HepG2 (cell line): ENCODE data around the gene RBCK1. TPM values are rescaled to one million over a fixed set of nuclear protein-coding genes. Genes with fewer than 3 reads are reported as not detected.

Experiments used
- ATAC-seq: fragments of 200-7000 bp; cut with Tn5 transposase; 3 replicates; pipeline ENCODE4 v1.9.1; 2020; ENCODE audit warnings: mild to moderate bottlenecking, moderate library complexity
- BruUV-seq: library from RNA; stranded (reverse); fragments of 400-500 nt; replicated peaks from 2 replicates; lab custom pipeline; 2021; lab: Mats Ljungman, UMichigan
- CTCF ChIA-PET: fragments of 300-600 bp; formaldehyde crosslinking; extraction: SDS; loops from one replicate; lab custom pipeline; 2021; ENCODE audit warnings: low total read pairs, inconsistent platforms, low intra/inter-chr PET ratio; lab: Yijun Ruan, JAX
- POLR2A ChIA-PET: fragments of 350-600 bp; sonication (Branson Sonifier 250); formaldehyde crosslinking; loops from one replicate; lab custom pipeline; 2020; ENCODE audit warnings: antibody characterized with exemption, inconsistent platforms; lab: Yijun Ruan, JAX
- DNase-seq: peaks from one replicate; pipeline ENCODE4 v3.0.0-alpha.2; 2015; ENCODE audit warnings: low spot score
- FAIRE-seq: peaks from 3 replicates; lab custom pipeline; 2011; peaks lifted over from hg19 to GRCh38; lab: Jason Lieb, UNC
- H2AFZ ChIP-seq: one replicate; pipeline ENCODE4 v1.6.1; 2011; ENCODE audit warnings: low read length, inconsistent platforms
- H3K27ac ChIP-seq: fragments of 300-600 bp; 3 replicates; pipeline ENCODE4 v1.8.0; 2011; ENCODE audit warnings: mixed run types, mild to moderate bottlenecking, mixed read lengths, low read length, inconsistent platforms; ENCODE audit not compliant: insufficient read depth; ENCODE audit errors: extremely low read length
- H3K27me3 ChIP-seq, 2 experiments: fragments of 200-600 bp in 1 of 2; 2 replicates in 1 of 2; 3 replicates in 1 of 2; pipeline versions ENCODE4 v1.6.0 to v1.8.0; 2011; ENCODE audit warnings: low read length in 2 of 2, mild to moderate bottlenecking in 2 of 2, moderate library complexity in 2 of 2, inconsistent platforms in 1 of 2; ENCODE audit not compliant: insufficient read depth in 2 of 2, control insufficient read depth in 1 of 2
- H3K36me3 ChIP-seq, 2 experiments: fragments of 200-600 bp in 1 of 2; replicated peaks in 1 of 2; 2 replicates in 1 of 2; 3 replicates in 1 of 2; pipeline versions ENCODE4 v1.5.1 to v1.8.0; 2011; ENCODE audit warnings: low read length in 2 of 2, inconsistent platforms in 1 of 2; ENCODE audit not compliant: insufficient read depth in 2 of 2, control insufficient read depth in 1 of 2
- H3K4me1 ChIP-seq: 2 replicates; pipeline ENCODE4 v1.5.1; 2012; ENCODE audit warnings: low read length, inconsistent platforms; ENCODE audit not compliant: insufficient read depth
- H3K4me2 ChIP-seq: 2 replicates; pipeline ENCODE4 v1.6.0; 2011; ENCODE audit warnings: low read depth, low read length, inconsistent platforms
- H3K4me3 ChIP-seq, 3 experiments: fragments of 200-600 bp in 1 of 3; sonication (generic), shearing (Covaris generic) in 1 of 3; replicated peaks in 1 of 3; 2 replicates each; pipeline ENCODE4 v1.5.1; 2011 to 2016; ENCODE audit warnings: low read length in 3 of 3, inconsistent platforms in 2 of 3, low read depth in 2 of 3, mild to moderate bottlenecking in 2 of 3, control low read depth in 1 of 3, mixed read lengths in 1 of 3; ENCODE audit not compliant: insufficient read depth in 1 of 3
- H3K79me2 ChIP-seq: one replicate; pipeline ENCODE4 v1.6.1; 2011; ENCODE audit warnings: low read length, inconsistent platforms; ENCODE audit not compliant: insufficient read depth
- H3K9ac ChIP-seq: 2 replicates; pipeline ENCODE4 v1.6.0; 2011; ENCODE audit warnings: mild to moderate bottlenecking, low read depth, low read length, inconsistent platforms; ENCODE audit not compliant: insufficient read depth
- H3K9me3 ChIP-seq: 2 replicates; pipeline ENCODE4 v1.5.1; 2012; ENCODE audit warnings: mild to moderate bottlenecking, low read length
- H4K20me1 ChIP-seq: 2 replicates; pipeline ENCODE4 v1.6.0; 2011; ENCODE audit warnings: inconsistent platforms, mild to moderate bottlenecking, low read length, moderate library complexity; ENCODE audit not compliant: insufficient read depth
- KDM2A ChIP-seq: sonication (generic); formaldehyde crosslinking; IDR thresholded peaks from 2 replicates; pipeline ENCODE4 v1.4.0; 2020; ENCODE audit warnings: low read depth, missing genetic modification reagents, borderline replicate concordance
- MED1 ChIP-seq: sonication (generic); formaldehyde crosslinking; IDR thresholded peaks from 2 replicates; pipeline ENCODE4 v1.4.0; 2020; ENCODE audit warnings: missing genetic modification reagents
- MTF1 ChIP-seq: sonication (generic); formaldehyde crosslinking; IDR thresholded peaks from 2 replicates; pipeline ENCODE4 v1.5.0; 2020; ENCODE audit warnings: missing genetic modification reagents
- NFE2 ChIP-seq: sonication (generic); formaldehyde crosslinking; IDR thresholded peaks from 2 replicates; pipeline ENCODE4 v1.4.0; 2020; ENCODE audit warnings: missing genetic modification reagents
- POLR2A ChIP-seq, 2 experiments: IDR thresholded peaks; 2 replicates each; pipeline ENCODE4 v1.6.1; 2011; ENCODE audit warnings: low read depth in 2 of 2, low read length in 2 of 2, mild to moderate bottlenecking in 1 of 2, moderate library complexity in 1 of 2; ENCODE audit not compliant: insufficient read depth in 1 of 2
- RBM22 ChIP-seq: fragments of 200-400 bp; formaldehyde crosslinking; optimal IDR thresholded peaks from 2 replicates; pipeline ENCODE3; 2017; ENCODE audit warnings: mild to moderate bottlenecking, low read length, moderate library complexity
- RFX3 ChIP-seq: IDR thresholded peaks from 2 replicates; pipeline ENCODE4 v1.6.1; 2016; ENCODE audit warnings: missing biosample characterization, missing genetic modification reagents
- RFXANK ChIP-seq: IDR thresholded peaks from 2 replicates; pipeline ENCODE4 v1.6.1; 2016
- TGIF2 ChIP-seq: IDR thresholded peaks from 2 replicates; pipeline ENCODE4 v1.6.1; 2016; ENCODE audit warnings: control low read depth, missing compliant biosample characterization
- YEATS4 ChIP-seq: sonication (generic); formaldehyde crosslinking; IDR thresholded peaks from 2 replicates; pipeline ENCODE4 v1.4.0; 2020; ENCODE audit warnings: missing genetic modification reagents, borderline replicate concordance
- ZMYM3 ChIP-seq: sonication (generic); formaldehyde crosslinking; IDR thresholded peaks from 2 replicates; pipeline ENCODE4 v1.5.1; 2020; ENCODE audit warnings: mild to moderate bottlenecking, missing genetic modification reagents
- ZNF263 ChIP-seq: sonication (generic); formaldehyde crosslinking; IDR thresholded peaks from 2 replicates; pipeline ENCODE4 v1.4.0; 2020; ENCODE audit warnings: missing genetic modification reagents
- ZNF615 ChIP-seq: sonication (generic); formaldehyde crosslinking; IDR thresholded peaks from 2 replicates; pipeline ENCODE4 v1.5.0; 2020; ENCODE audit warnings: mild to moderate bottlenecking, missing genetic modification reagents, borderline replicate concordance
- ZNF879 ChIP-seq: sonication (generic); formaldehyde crosslinking; IDR thresholded peaks from 2 replicates; pipeline ENCODE4 v1.8.1; 2023; ENCODE audit warnings: missing genetic modification reagents
- WGBS: methylation state at CpG from one replicate; pipeline ENCODE4 v1.1.6; 2017; ENCODE audit warnings: low lambda C conversion rate; 5-methylcytosine and 5-hydroxymethylcytosine counted together
- in situ Hi-C: cut with HindIII; loops from 2 replicates; pipeline ENCODE4 v1.10.0; 2017; ENCODE audit warnings: low pct_unique_long_range_greater_than_20kb; ENCODE audit not compliant: extremely low pct_ligation_motif_present
- intact Hi-C: fragments of 100-400 bp; cut with micrococcal nuclease; formaldehyde crosslinking; loops from one replicate; pipeline ENCODE4 v1.10.0; 2022; ENCODE audit not compliant: unreplicated experiment
- polyA plus RNA-seq, 8 experiments: library from polyadenylated mRNA; depleted of rRNA in 3 of 8; stranded (reverse) in 7 of 8; unstranded in 1 of 8; fragments of >200 nt; fragmentation: Illumina TruSeq in 4 of 8; extraction: Trizol in 4 of 8; gene quantifications; 2 replicates each; pipeline versions ENCODE4 v1.2.1 to v1.2.3, GENCODE V29; 2011 to 2016; ENCODE audit warnings: low read depth in 4 of 8, missing spikeins in 1 of 8, mixed read lengths in 1 of 8; ENCODE audit not compliant: insufficient read depth in 1 of 8
- total RNA-seq, 5 experiments: library from RNA; depleted of rRNA; stranded (reverse); fragments of >200 nt; fragmentation: Illumina TruSeq; extraction: Trizol; gene quantifications; 2 replicates each; pipeline ENCODE4 v1.2.3, GENCODE V29; 2016; ENCODE audit warnings: low read depth in 1 of 5
- TF ChIP-seq, protein P1 (sequence below): sonication (generic); formaldehyde crosslinking; IDR thresholded peaks from 2 replicates; pipeline ENCODE4 v1.5.0; 2020; ENCODE audit warnings: mild to moderate bottlenecking, missing genetic modification reagents
- TF ChIP-seq, protein P2 (sequence below): sonication (generic); formaldehyde crosslinking; IDR thresholded peaks from 2 replicates; pipeline ENCODE4 v1.4.0; 2020; ENCODE audit warnings: missing genetic modification reagents, borderline replicate concordance
- TF ChIP-seq, protein P3 (sequence below): sonication (generic); formaldehyde crosslinking; IDR thresholded peaks from 2 replicates; pipeline ENCODE4 v1.5.1; 2020; ENCODE audit warnings: missing genetic modification reagents, mild to moderate bottlenecking, borderline replicate concordance

RBCK1 gene
- total and polyA plus RNA-seq, 2 of the 13 experiments (the other 11 are each of a cell fraction or from before 2014, with no cell fraction given), result 149 to 215 TPM

DNA sequence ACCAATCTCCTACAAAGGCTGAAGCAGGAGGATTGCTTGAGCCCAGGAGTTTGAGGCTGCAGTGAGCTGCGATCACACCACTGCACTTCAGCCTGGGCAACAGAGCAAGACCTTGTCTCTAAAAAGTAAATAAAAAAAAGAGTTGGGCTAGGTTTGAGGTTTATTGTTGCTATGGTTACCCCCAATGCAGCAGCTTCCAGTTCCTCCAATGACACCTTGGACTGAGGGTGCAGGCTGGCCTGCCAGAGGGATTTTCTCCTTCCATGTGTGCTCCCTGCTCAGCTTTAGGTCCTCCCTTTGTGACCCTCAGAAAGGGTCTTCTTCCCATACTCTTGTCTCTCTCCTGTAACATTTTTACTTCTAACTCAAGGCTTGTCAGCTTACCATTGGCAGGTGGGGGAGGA lies 64.8 kb downstream of the RBCK1 start:
- Histone ChIP-seq H3K27me3 (no peaks in the 10 kb centered on the region), H3K4me1 (peaks cover 49% of the 10 kb centered on the region), H3K4me2 (no peak overlapping the region), H4K20me1 (no peaks in the 10 kb centered on the region), H3K4me3 (no peak overlapping the region), H3K9ac (no peak overlapping the region), H3K27ac (peak overlapping the region; percentile 51), H3K36me3 (peaks cover 1 to 6% of the 10 kb centered on the region in 2 experiments; a peak in 2 of 5 replicates), H3K79me2 (no peaks in the 10 kb centered on the region), H3K9me3 (peaks cover 42% of the 10 kb centered on the region), H2AFZ (no peak overlapping the region)
- no TSS peak for BruUV-seq
- CTCF ChIA-PET, result no interaction called here
- intact Hi-C loops (no loop called here), in situ Hi-C loops (no loop called here)
- DNase-seq, result peak; percentile 35
- no peak for FAIRE-seq
- POLR2A ChIA-PET, result interaction anchor here (0.7 to 1.8 kb wide), 10 partner anchors 9 to 126 kb away, joined by 3 to 7 read pairs (median 4); partner anchors contain the start of genes NRSN2 and TBC1D20
- peak; percentile 34 for ATAC-seq
- WGBS, result 88% methylated on average over 1 of the region's 1 CpG
- TF ChIP-seq, protein P1, sequence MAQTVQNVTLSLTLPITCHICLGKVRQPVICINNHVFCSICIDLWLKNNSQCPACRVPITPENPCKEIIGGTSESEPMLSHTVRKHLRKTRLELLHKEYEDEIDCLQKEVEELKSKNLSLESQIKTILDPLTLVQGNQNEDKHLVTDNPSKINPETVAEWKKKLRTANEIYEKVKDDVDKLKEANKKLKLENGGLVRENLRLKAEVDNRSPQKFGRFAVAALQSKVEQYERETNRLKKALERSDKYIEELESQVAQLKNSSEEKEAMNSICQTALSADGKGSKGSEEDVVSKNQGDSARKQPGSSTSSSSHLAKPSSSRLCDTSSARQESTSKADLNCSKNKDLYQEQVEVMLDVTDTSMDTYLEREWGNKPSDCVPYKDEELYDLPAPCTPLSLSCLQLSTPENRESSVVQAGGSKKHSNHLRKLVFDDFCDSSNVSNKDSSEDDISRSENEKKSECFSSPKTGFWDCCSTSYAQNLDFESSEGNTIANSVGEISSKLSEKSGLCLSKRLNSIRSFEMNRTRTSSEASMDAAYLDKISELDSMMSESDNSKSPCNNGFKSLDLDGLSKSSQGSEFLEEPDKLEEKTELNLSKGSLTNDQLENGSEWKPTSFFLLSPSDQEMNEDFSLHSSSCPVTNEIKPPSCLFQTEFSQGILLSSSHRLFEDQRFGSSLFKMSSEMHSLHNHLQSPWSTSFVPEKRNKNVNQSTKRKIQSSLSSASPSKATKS (CRISPR knock-in tag), result 0 out of 2 replicates have a peak, but pooled peaks have one; percentile 34
- TF ChIP-seq MED1, result 0 out of 2 replicates have a peak, but pooled peaks have one; percentile 9
- TF ChIP-seq RFXANK (CRISPR knock-in tag), result no peak
- TF ChIP-seq ZNF615 (CRISPR knock-in tag), result 0 out of 2 replicates have a peak, but pooled peaks have one; percentile 63
- peak; percentile 68 for TF ChIP-seq RBM22
- TF ChIP-seq, protein P2, sequence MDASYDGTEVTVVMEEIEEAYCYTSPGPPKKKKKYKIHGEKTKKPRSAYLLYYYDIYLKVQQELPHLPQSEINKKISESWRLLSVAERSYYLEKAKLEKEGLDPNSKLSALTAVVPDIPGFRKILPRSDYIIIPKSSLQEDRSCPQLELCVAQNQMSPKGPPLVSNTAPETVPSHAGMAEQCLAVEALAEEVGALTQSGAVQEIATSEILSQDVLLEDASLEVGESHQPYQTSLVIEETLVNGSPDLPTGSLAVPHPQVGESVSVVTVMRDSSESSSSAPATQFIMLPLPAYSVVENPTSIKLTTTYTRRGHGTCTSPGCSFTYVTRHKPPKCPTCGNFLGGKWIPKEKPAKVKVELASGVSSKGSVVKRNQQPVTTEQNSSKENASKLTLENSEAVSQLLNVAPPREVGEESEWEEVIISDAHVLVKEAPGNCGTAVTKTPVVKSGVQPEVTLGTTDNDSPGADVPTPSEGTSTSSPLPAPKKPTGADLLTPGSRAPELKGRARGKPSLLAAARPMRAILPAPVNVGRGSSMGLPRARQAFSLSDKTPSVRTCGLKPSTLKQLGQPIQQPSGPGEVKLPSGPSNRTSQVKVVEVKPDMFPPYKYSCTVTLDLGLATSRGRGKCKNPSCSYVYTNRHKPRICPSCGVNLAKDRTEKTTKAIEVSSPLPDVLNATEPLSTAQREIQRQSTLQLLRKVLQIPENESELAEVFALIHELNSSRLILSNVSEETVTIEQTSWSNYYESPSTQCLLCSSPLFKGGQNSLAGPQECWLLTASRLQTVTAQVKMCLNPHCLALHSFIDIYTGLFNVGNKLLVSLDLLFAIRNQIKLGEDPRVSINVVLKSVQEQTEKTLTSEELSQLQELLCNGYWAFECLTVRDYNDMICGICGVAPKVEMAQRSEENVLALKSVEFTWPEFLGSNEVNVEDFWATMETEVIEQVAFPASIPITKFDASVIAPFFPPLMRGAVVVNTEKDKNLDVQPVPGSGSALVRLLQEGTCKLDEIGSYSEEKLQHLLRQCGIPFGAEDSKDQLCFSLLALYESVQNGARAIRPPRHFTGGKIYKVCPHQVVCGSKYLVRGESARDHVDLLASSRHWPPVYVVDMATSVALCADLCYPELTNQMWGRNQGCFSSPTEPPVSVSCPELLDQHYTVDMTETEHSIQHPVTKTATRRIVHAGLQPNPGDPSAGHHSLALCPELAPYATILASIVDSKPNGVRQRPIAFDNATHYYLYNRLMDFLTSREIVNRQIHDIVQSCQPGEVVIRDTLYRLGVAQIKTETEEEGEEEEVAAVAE (CRISPR knock-in tag), result peak; percentile 30; the same call in 1 of the 2 replicates
- 0 out of 2 replicates have a peak, but pooled peaks have one; percentile 17 for TF ChIP-seq YEATS4 (CRISPR knock-in tag)
- 0 out of 2 replicates have a peak, but pooled peaks have one; percentile 32 for TF ChIP-seq ZNF879 (CRISPR knock-in tag)
- TF ChIP-seq ZMYM3 (CRISPR knock-in tag), result peak; percentile 4
- TF ChIP-seq TGIF2 (CRISPR knock-in tag), result no peak
- TF ChIP-seq RFX3 (CRISPR knock-in tag), result peak; percentile 66
- peak; percentile 75; the same call in 1 of the 2 replicates for TF ChIP-seq ZNF263
- TF ChIP-seq, protein P3, sequence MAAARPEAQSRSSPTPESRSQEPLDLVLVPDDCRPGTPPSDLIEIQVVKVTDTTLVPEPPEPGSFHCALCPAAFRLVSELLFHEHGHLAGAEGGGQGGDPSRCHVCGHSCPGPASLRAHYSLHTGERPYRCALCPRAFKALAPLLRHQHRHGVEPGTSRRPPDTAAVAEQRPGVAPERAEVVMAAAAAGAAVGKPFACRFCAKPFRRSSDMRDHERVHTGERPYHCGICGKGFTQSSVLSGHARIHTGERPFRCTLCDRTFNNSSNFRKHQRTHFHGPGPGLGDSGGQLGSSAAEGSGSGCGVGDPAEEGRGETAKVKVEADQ (CRISPR knock-in tag), result no peak
- no peak for TF ChIP-seq NFE2 (CRISPR knock-in tag)
- TF ChIP-seq POLR2A (IDR thresholded peaks at IDR 0.05; ENCODE audit: insufficient read depth in 1 of 2, low read depth in 2 of 2, low read length in 2 of 2), result peak; percentile 19 to 43; a peak in 1 of 4 replicates
- no peak for TF ChIP-seq MTF1
- 0 out of 2 replicates have a peak, but pooled peaks have one; percentile 2 for TF ChIP-seq KDM2A (CRISPR knock-in tag)
